Stimulated activated naive CD8-positive, alpha-beta T cell treated with anti-CD3 and anti-CD28 coated beads, Interleukin-15, Interleukin-2, amounts not matched to agents 100 ng/mL and 50 ng/mL, for 24 hours (primary cell): ENCODE results near the gene RBM20.

Experiments used
- H3K27ac Mint-ChIP-seq: one replicate; pipeline ENCODE4 v1.8.0; 2021; ENCODE audit warnings: mild to moderate bottlenecking, mixed read lengths
- H3K27me3 Mint-ChIP-seq: one replicate; pipeline ENCODE4 v1.8.0; 2021; ENCODE audit warnings: mixed read lengths
- H3K36me3 Mint-ChIP-seq: one replicate; pipeline ENCODE4 v1.8.0; 2021; ENCODE audit warnings: low read depth, mixed read lengths
- H3K4me1 Mint-ChIP-seq: one replicate; pipeline ENCODE4 v1.8.0; 2021; ENCODE audit warnings: low read depth, mixed read lengths
- H3K4me3 Mint-ChIP-seq: one replicate; pipeline ENCODE4 v1.8.0; 2021; ENCODE audit warnings: mild to moderate bottlenecking, mixed read lengths
- H3K9me3 Mint-ChIP-seq: one replicate; pipeline ENCODE4 v1.8.0; 2021; ENCODE audit warnings: mixed read lengths

Gene RBM20

DNA sequence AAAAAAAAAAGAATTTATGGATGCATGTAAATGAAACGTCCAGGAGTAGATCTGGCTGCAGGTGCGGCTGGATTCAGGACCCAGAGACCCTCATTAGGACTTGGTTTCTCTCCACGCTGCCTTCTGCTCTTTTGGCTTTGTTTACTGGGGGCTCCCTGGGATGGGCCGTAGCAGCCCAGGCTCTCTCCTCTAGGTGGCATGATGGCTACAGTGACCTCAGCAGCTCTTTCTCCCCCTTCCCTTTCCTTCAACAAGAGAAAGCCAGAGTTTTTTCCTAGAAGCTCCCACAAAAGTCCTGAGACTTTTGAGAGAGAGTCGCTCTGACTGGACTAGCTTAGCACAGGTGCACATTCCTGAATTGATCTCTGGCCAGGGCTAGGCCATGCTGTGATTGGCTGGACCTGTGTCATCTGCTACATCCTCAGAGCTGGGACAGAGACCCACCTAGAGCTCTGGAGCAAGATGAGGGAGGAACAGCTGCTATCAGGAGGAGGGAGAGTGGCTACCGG lies 159.7 kb downstream of the RBM20 start:
- H3K9me3 Mint-ChIP-seq = no peaks in the 10 kb centered on the region
- peak overlapping the region; percentile 69 for H3K27ac Mint-ChIP-seq
- no peaks in the 10 kb centered on the region for H3K36me3 Mint-ChIP-seq
- peaks cover 29% of the 10 kb centered on the region for H3K4me1 Mint-ChIP-seq
- peak overlapping the region; percentile 42 for H3K4me3 Mint-ChIP-seq
- H3K27me3 Mint-ChIP-seq = no peaks in the 10 kb centered on the region

DNA sequence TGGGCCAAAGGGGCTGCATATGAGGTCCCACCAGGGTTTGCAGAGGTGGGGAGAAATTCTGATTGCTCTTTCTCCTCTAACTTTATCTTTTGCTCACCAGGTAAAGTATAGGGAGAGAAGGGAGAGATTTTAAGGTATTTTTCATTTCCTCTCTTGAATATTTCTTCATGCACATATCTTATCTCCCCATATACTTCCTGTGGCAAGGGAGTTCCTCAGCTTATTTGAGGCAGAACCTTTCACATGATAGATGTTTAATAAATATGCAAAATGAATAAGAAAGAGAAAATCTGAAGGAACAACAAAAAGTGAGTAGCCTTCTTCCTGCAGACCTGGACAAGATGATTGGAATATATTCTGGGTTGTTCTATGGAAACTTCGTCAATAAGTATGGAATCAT lies 160.2 kb downstream of the RBM20 start:
- no peaks in the 10 kb centered on the region for H3K9me3 Mint-ChIP-seq
- H3K36me3 Mint-ChIP-seq = no peaks in the 10 kb centered on the region
- no peak overlapping the region for H3K4me3 Mint-ChIP-seq
- peak overlapping the region; percentile 69 for H3K27ac Mint-ChIP-seq
- no peaks in the 10 kb centered on the region for H3K27me3 Mint-ChIP-seq
- peaks cover 29% of the 10 kb centered on the region for H3K4me1 Mint-ChIP-seq

DNA sequence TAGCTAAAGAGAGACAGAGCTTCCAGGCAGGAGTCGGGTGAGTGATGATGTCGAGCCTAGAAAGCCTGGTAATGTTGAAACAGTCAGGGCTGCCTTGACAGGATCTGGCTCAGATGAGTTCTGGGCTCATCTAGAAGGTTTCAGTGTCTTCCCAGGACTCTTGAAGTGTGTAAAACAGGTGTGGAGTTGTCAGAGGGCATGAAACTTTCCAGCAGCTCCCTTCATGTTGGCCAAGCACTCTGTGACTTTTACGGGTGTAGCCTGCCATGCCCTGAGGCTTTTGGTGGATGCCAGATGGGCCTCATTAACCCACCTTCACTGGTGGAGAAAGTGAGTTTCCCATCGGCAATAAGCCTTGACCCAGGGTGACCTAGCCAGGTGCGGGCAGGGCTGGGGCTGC lies 161.2 kb downstream of the RBM20 start:
- H3K36me3 Mint-ChIP-seq = no peaks in the 10 kb centered on the region
- no peaks in the 10 kb centered on the region for H3K9me3 Mint-ChIP-seq
- no peak overlapping the region for H3K4me3 Mint-ChIP-seq
- no peaks in the 10 kb centered on the region for H3K27me3 Mint-ChIP-seq
- no peak overlapping the region for H3K27ac Mint-ChIP-seq
- H3K4me1 Mint-ChIP-seq = peaks cover 29% of the 10 kb centered on the region

DNA sequence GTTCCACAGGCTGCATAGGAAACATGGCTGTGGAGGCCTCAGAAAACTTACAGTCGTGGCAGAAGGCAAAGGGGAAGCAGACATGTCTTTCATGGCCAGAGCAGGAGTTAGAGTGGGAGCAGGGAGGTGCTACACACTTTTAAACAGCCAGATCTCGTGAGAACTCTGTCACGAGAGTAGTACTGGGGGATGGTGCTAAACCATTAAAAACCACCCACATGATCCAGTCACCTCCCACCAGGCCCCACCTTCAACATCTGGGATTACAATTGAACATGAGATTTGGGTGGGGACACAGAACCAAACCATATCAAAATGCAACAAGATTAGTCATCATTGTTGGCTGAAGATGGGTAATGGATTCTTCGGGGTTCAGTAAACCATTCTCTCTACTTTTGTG lies 162.2 kb downstream of the RBM20 start:
- H3K9me3 Mint-ChIP-seq = no peaks in the 10 kb centered on the region
- peaks cover 29% of the 10 kb centered on the region for H3K4me1 Mint-ChIP-seq
- no peaks in the 10 kb centered on the region for H3K27me3 Mint-ChIP-seq
- no peaks in the 10 kb centered on the region for H3K36me3 Mint-ChIP-seq
- no peak overlapping the region for H3K27ac Mint-ChIP-seq
- no peak overlapping the region for H3K4me3 Mint-ChIP-seq

DNA sequence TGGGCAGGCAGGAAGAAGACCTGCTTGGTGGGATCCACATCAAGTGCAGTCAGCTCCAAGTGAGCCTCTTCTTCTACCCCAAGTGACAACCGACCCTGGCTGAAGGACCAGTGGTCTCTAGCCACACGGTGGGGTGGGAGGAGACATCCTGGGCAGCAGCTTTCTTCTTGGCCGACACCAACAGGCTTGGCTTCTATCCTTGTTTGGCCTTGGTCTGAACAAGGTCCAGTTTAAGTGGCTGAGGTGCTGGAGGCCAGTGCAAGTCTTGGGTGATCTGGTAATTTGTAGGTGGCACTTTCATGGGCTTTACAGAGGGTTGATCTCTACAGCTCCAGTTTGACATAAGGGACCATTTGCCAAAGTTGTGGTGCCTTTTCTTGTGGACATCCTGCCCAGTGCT lies 164.0 kb downstream of the RBM20 start:
- Mint-ChIP-seq H3K27me3 (no peaks in the 10 kb centered on the region), H3K4me1 (peaks cover 20% of the 10 kb centered on the region), H3K4me3 (no peak overlapping the region), H3K36me3 (no peaks in the 10 kb centered on the region), H3K27ac (no peak overlapping the region), H3K9me3 (no peaks in the 10 kb centered on the region)

DNA sequence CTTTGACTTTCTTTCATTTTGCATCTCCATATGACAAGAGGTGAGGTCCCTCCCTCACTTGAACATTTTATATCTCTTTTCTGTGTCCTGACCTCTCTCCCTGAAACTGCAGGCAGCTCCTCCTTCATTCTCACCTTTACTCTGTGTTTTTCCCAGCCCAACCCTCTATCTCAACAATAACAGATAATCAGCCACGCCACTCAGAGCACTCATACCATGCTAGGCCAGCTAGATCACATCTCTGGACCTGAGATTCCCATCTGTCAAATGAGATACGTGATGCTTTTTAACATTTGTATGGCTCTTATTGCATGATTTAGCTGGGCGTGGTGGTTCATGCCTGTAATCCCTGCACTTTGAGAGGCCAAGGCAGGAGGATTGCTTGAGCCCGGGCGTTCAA lies 164.5 kb downstream of the RBM20 start:
- Mint-ChIP-seq H3K4me1 (peaks cover 15% of the 10 kb centered on the region), H3K27ac (no peak overlapping the region), H3K9me3 (no peaks in the 10 kb centered on the region), H3K4me3 (no peak overlapping the region), H3K27me3 (no peaks in the 10 kb centered on the region), H3K36me3 (no peaks in the 10 kb centered on the region)

DNA sequence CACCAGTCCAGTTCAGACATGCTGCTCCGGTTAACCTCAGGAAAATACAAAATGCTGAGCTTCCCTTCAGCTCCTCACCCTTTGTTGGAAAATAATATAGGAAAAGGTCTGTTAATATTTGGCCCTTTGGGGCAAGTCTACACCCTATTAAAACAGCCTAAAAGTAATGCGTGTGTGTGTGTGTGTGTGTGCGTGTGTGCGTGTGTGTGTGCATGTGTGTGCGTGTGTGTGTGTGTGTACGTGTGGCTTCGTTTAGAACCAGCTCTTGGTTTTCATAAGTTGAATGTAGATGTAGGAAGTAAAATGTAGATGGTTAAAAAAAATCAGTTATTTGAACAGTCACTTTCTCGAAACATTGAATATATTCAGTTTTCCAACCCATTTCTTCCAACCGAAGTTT lies 166.5 kb downstream of the RBM20 start:
- no peak overlapping the region for H3K27ac Mint-ChIP-seq
- H3K36me3 Mint-ChIP-seq = no peaks in the 10 kb centered on the region
- H3K4me1 Mint-ChIP-seq = peaks cover 14% of the 10 kb centered on the region
- no peak overlapping the region for H3K4me3 Mint-ChIP-seq
- H3K9me3 Mint-ChIP-seq = no peaks in the 10 kb centered on the region
- no peaks in the 10 kb centered on the region for H3K27me3 Mint-ChIP-seq

DNA sequence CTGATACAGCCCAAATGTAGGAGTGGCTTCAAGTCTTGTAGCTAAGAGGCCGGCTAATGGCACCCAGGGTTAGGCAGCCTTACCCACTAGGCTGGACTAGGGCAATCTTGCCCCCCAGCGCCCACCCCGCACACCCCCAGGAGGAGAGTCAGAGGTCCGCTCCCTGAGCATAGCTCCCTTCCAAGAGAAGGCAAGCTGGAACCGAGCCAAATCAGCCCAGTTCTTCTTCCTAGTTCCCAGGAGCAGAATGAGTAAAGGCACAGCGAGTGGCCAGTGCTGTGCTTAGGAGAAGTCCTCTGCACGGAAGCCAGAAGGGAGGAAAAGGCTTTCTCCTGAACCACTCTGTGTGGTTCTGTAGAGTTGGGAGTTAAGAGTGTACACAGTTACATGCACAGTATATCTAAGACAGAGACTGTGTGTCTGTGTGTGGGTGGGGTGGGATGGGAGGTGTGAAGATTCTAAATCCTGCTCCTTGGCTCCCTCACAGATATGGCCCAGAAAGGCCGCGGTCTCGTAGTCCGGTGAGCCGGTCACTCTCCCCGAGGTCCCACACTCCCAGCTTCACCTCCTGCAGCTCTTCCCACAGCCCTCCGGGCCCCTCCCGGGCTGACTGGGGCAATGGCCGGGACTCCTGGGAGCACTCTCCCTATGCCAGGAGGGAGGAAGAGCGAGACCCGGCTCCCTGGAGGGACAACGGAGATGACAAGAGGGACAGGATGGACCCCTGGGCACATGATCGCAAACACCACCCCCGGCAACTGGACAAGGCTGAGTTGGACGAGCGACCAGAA lies 167.8 kb downstream of the RBM20 start:
- Mint-ChIP-seq H3K27me3 (no peaks in the 10 kb centered on the region), H3K27ac (no peak overlapping the region), H3K4me3 (no peak overlapping the region), H3K4me1 (peaks cover 28% of the 10 kb centered on the region), H3K36me3 (no peaks in the 10 kb centered on the region), H3K9me3 (no peaks in the 10 kb centered on the region)

DNA sequence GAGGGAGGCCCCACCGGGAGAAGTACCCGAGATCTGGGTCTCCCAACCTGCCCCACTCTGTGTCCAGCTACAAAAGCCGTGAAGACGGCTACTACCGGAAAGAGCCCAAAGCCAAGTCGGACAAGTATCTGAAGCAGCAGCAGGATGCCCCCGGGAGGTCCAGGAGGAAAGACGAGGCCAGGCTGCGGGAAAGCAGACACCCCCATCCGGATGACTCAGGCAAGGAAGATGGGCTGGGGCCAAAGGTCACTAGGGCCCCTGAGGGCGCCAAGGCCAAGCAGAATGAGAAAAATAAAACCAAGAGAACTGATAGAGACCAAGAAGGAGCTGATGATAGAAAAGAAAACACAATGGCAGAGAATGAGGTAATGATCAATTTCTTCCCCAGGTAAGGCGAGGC lies 168.4 kb downstream of the RBM20 start:
- Mint-ChIP-seq H3K4me3 (no peak overlapping the region), H3K9me3 (no peaks in the 10 kb centered on the region), H3K27me3 (no peaks in the 10 kb centered on the region), H3K27ac (no peak overlapping the region), H3K4me1 (peaks cover 34% of the 10 kb centered on the region), H3K36me3 (no peaks in the 10 kb centered on the region)

DNA sequence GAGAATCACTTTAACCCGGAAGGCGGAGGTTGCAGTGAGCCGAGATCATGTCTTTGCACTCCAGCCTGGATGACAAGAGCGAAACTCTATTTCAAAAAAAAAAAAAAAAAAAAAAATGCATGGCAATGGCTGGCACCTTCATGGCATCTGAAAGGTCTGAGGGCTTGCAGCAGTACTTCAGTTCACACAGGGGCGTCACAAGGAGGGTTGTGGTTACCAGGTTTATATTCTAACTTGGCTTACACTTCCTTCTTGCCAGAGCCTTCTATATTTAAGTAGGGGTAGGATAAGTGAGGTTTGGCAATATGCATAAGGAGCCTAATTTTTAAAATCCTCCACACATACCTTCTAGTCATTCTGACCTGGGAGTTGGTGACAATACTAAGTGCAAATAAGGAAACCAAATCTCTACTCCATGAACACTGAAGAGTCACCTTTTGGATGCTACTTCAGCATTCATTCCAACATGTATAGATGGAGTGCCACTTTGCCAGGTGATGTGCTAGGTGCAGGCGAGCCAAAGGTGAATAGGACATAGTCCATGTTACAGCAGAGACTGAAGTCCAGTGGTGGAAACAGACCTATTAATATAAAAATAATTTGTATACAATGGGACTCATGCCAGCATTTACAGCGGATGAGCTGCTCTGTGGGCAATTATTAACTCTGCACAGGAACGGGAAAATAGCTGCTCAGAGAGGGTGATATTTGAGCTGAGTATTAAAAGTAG lies 169.8 kb downstream of the RBM20 start:
- H3K4me3 Mint-ChIP-seq = no peak overlapping the region
- no peak overlapping the region for H3K27ac Mint-ChIP-seq
- no peaks in the 10 kb centered on the region for H3K36me3 Mint-ChIP-seq
- H3K4me1 Mint-ChIP-seq = peaks cover 36% of the 10 kb centered on the region
- H3K9me3 Mint-ChIP-seq = no peaks in the 10 kb centered on the region
- no peaks in the 10 kb centered on the region for H3K27me3 Mint-ChIP-seq

DNA sequence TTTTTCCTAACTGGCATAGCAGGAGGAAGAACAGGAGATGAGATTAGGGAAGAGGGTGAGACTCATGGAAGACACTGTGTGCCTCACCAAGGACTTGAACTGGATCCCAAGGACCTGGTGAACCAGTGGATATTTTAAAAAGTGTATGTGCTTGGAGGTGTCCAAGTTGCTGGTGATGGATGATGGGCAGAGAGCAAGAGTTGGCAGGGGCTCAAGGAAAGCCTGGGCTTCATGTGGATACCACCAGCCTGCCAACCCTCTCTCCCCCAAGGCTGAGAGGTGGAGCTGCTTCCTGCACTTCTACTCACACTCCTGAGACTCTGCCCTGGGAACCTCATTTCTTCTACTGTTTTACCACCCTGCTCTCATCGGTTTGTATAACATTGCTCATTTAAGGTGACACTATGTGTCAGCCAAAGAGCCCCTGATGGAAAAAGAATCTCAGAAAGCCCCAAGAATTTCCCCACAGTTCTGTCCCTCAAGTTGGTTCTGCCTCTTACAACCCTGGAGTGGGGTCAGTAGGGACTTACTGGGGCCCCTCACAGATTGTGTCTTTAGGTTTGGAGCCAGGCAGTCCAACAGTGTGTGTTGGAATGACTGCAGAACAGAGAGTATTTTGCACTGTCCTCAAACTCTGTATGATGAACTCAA lies 171.3 kb downstream of the RBM20 start:
- Mint-ChIP-seq H3K27me3 (no peaks in the 10 kb centered on the region), H3K9me3 (no peaks in the 10 kb centered on the region), H3K4me3 (no peak overlapping the region), H3K36me3 (no peaks in the 10 kb centered on the region), H3K4me1 (peaks cover 36% of the 10 kb centered on the region), H3K27ac (peak overlapping the region; percentile 58)

DNA sequence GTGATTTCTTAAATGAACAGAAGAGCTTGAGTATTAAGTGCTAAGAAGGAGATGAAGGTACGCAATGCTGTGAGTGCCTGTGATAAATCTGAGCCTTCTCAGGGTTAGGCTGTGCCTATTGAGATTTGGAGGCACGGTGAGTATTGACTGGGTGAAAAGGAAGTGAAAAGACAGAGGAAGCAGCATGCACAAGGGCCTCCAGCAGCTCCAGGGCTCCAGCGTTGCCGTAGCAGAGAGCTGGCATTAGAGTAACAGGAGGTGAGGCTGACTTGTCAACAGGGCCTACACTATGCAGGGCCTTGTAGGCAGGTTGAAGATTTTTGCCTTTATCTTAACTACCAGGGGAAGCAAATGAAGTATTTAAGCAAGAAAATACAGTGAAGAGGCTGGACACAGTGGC lies 173.5 kb downstream of the RBM20 start:
- Mint-ChIP-seq H3K27ac (no peak overlapping the region), H3K4me3 (no peak overlapping the region), H3K27me3 (no peaks in the 10 kb centered on the region), H3K4me1 (peaks cover 42% of the 10 kb centered on the region), H3K9me3 (no peaks in the 10 kb centered on the region), H3K36me3 (no peaks in the 10 kb centered on the region)

DNA sequence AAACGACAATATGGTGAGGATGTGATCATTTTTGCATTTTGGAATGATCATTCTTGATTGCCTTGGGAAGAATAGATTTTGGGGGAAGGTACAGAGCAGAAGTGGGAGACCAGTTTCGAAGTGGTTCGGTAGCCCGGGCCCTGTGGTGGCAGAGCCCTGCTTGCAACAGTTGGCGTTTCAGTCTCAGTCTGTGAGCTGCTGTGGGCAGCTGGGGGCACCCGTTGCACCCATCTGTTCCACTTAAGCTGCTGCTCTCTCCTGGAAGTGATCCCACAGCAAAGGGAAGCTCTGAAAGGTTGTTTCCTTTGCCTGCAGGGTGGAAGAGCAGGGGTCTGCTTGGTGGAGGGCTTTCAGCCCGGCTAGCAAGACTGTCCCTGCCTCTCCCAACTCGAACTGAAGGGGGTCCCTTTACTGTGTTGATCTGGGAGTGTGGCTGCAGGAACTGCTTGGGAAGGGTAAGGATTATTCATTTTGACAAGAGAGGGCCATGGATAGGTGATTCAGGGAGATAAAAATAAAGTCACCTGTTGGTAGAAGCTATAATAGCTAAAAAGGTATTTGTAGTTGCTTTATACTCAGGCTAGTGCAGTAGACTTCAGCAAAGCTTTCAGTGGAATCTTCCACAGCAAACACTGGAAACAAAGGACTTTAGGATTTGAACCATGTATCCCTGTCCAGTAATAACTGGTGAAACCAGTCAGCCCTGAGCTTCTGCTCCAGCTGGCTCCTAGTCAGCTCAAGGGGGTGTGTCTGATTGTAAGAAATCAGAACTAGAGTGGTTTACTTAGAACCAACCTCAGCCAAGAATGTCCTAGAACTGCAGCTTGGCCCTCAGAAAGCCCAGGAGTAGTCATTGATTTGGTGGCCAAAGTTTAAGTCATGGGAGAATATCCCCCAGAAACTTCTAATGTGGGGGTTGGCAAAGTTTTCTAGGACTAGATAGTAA lies 174.4 kb downstream of the RBM20 start:
- Mint-ChIP-seq H3K9me3 (no peaks in the 10 kb centered on the region), H3K27ac (peak overlapping the region; percentile 17), H3K36me3 (no peaks in the 10 kb centered on the region), H3K4me1 (peaks cover 42% of the 10 kb centered on the region), H3K27me3 (no peaks in the 10 kb centered on the region), H3K4me3 (no peak overlapping the region)

DNA sequence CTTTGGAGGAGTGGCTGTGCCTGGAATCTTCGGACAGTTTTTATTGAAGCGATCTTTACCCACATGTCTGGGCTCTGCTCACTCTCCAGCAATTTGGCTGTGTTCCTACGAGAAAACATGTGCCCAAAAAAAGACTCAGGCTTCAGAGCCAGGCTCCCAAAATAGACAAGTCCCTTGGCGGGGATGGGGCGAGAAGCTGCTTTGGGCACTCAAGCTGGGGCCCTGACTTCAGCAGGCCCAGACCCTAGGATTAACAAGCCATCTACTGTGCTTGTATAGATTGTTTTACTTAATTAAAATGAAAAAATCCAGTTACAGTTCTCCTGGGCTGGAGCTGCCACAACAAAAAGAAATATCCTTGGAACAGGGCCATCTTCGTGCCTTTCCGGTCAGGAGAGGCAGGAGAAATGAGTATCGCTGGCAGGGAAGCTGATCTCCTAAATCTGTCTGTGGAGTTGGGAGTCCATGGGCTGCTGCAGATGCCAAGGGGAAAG lies 176.2 kb downstream of the RBM20 start:
- peaks cover 35% of the 10 kb centered on the region for H3K4me1 Mint-ChIP-seq
- no peaks in the 10 kb centered on the region for H3K9me3 Mint-ChIP-seq
- H3K4me3 Mint-ChIP-seq = no peak overlapping the region
- no peaks in the 10 kb centered on the region for H3K36me3 Mint-ChIP-seq
- H3K27ac Mint-ChIP-seq = no peak overlapping the region
- no peaks in the 10 kb centered on the region for H3K27me3 Mint-ChIP-seq
